ACHN (cell line): Measurements from ENCODE around the gene FAM3B.

Experiments used
- DNase-seq: peaks from one replicate; pipeline ENCODE4 v3.0.0-alpha.2; 2015
- in situ Hi-C: cut with HindIII; loops from 2 replicates; pipeline ENCODE4 v1.10.0; 2017; ENCODE audit warnings: low sequenced_read_pairs, low pct_ligation_motif_present, low pct_unique_long_range_greater_than_20kb

The FAM3B gene

DNA sequence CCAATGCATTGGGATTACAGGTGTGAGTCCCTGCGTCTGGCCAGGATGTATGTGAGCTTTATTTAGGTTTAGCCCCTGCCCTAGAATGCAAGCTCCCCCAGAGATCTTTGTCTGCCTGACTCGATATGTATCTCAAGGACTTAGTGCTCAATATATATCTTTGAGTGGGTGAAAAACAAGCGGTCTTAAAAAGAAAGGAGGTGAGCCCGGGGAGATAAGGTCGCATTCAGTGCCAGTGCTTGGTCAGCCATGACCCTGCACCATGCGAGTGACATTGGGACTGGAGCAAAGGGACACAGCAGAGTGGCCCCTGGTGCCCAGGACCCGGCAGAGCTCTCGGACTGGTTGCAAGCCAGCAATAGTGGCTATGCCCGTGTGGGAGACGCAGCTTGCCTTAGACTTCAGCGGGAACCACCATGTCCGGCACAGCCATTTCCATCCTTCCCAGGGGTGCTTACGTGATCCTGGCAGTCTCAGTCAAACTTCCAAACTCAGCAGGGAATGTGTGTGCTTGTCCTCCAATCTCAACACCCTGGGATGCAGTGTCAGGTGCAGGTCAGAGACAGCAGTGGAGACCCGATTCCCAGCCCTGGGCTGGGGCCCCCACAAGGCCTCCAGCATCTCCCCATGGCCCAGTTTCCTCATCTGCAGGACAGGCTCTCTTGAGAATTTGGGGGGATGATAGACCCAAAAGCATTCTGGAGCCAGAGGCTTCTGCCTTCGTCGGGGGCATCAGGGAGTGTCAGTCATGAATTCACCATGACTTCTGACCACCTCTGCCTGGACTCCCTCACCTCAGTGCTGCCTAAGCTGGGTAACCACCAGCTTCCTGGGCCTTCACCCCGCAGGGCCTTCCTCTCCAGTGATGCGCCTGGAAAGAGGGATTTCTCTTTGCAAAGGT, 47.0 kb downstream of the FAM3B start:
- in situ Hi-C loops, result no loop called here
- DNase-seq, result no peak

DNA sequence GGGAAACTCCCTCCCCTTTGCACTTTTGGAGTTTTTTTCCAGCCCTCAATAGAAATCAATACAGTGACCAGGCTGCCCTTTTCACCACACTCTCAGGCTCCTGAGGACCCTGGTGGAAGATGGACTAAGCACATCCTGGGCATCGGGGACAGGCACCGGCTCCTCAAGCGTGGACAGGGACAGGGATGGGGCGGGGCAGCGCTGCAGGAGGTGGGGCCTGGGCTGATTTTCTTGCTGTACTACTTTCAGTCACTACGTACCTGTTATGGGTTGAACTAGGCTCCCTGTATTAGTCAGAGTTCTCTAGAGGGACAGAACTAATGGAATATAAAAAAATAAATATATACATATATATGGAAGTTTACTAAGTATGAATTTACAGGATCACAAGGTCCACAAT, 47.7 kb downstream of the FAM3B start:
- in situ Hi-C loops, result no loop called here
- DNase-seq, result no peak

DNA sequence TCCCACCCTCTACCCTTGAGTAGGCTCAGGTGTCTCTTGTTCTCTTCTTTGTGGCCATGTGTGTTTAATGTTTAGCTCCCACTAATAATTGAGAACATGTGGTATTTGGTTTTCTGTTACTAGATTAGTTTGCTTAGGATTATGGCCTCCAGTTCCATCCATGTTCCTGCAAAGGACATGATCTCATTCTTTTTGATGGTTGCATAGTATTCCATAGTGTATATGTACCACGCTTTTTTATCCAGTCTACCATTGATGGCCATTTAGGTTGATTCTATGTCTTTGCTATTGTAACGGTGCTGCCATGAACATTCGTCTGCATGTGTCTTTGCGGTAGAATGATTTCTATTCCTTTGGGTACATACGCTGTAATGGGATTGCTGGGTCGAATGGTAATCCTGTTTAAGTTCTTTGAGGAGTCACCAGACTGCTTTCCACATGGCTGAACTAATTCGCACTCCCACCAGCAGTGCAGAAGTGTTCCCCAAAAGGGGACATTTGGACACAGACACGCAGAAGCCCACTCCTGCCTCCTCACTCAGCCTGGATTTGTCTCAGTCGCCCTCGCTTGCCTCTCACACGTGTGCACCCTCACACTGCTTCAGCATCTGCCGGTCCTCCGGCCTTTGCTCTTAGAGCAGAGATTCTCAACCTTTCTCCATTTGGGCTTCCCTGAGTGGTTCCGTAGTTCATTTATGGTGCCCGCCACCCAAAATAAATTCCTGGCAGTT, 48.9 kb downstream of the FAM3B start:
- DNase-seq, result no peak
- in situ Hi-C loops, result no loop called here

DNA sequence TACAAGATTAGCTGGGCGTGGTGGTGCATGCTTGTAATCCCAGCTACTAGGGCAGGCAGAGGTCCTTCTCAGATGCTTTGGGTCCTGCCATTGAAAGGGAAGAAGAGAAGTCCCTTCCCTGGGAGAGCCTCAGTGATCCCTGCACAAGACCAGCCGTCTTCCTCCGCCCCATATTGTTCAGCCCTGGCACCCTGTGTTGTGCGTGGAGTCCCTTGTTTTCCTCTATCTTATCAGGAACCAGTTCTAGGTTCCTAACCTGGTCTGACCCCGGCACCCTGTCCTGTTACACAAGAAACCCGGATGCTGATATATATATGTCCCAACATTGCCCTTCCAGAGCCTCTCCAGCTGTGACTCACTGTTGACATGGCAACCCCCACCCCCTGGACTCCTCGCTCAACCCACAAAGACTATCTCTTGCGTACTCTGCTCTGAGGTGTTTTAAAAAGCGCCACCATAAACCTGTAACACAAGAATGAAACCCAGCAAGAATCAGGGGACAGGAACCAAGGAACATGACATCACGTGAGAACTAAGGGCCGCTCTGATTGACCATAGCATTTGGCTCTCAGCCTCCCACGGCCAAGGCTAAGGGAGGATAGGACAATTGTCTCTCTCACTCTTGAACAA, 50.0 kb downstream of the FAM3B start:
- DNase-seq, result no peak
- in situ Hi-C loops, result no loop called here

DNA sequence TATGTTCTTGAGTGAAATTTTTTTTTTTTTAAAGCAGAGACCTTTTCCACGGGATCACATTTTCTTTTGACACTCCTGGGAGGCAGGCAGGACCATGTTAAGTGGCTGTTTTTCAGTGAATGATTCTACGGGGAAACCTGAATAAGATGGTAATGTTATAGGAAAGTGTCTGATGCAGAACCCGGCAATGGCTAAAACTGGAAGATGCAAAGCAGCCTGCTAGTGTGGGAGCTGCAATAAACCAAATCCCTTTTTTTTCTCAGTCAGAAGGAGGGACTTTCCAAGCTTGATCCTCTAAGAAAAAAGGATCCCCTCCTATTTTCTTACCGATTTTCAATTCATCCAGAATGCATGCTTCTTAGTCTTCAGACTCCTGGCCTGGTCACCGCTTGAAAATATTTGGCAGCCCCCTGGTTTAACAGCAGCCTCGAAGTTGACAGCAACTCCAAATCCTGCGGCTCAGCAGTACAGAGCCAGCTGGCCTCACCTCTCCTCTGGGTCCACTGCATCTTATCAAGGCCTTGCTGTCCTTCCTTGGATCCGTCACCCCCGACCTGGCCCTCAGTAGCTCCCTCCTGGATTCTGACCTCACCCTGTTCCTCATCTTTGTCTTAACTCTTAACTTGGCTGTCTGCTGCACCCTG, 50.8 kb downstream of the FAM3B start:
- DNase-seq, result no peak
- in situ Hi-C loops, result no loop called here

DNA sequence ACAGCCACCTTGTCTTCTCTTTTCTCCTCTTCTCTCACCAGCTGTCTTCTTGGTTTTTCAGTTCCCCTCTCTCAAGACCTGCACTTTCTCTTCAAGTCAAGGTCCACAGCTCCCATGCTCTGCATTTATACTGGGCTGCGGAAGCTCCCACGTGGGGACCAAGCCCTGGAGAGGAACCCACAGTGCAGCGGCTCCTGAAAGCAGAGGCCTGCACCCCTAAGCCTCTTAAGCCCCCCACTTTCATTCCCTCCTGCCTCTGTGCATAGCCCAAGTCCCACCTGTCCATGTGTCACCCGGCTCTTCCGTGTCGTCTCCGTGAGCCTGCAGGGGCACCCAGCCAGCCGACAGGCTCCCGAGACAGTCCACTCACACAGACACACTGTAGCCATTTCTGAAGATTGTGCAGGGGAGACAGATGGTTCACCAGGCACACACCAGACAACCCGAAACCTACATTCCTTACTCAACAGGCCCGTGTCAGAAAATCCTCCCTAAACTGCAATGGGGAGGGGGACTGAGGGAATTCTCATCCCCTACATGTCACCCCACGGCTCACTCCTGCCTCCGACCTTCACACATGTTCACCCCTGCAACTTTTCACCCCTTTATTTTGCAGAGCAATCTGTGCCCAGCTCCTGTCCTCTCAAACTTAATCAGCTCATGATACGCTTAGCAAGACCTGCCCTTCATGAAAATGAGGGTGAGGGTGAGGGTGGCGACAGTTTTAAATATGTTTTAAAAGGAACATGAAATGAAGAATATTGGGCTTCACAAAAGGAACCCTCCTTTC, 51.5 kb downstream of the FAM3B start:
- no peak for DNase-seq
- in situ Hi-C loops, result no loop called here

DNA sequence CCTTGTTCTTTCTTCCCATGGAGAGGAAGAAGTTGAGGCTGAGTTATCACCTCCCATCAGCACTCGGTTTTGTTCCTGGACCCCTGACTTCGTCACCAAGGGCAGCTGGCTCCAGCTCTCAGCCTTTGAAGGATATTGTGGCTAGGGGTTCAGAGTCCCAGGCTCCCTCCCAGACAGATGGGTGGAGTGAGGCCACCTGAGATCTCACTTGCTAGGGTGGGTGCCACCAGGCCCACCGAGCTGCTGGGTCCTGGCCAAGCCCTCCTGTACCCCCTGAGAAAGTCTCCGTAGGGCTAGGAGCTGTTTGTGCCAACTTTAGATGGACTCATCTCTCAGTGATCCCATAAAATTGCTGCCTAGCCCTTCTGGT, 52.1 kb downstream of the FAM3B start:
- no peak for DNase-seq
- in situ Hi-C loops, result no loop called here

DNA sequence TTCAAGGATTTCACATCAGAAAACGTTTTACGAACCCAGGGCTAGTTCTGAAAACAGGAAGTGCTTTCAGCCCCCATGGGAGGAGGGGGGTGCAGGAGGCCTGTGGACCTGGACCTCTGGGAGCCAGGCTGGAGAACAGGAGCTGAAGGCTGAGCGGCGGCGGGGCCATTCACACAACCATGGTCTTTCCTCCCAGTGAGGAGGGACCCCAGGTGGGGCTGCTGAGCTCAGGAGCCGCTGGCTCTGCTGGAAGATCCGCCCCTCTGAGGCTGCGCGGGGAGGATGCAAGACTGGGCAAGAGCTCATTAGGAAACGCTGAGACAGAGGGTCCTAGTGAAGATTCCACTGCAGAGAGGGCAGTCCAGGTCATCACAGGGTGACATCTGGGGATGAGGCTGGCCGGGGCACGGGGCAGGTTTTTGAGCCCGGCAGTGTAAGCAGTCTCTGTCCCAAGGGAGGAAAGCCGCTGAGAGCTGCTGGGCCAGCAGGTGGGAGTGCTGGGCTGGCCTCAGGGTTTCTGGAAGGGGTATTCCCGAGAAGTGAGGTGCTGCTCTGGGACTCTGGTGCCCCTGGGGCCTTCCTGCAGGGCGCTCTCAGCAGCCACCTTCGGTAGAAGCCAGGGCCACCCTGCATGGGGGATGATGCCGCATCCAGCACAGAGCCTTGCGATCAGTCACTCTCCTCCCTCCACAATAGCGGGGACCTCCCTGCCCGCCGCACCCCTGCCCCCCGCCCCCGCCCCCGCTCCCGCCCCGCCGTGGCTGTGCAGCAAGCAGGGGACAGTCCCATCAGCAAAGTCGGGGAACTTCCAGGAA, 52.7 kb downstream of the FAM3B start:
- in situ Hi-C loops, result no loop called here
- no peak for DNase-seq

DNA sequence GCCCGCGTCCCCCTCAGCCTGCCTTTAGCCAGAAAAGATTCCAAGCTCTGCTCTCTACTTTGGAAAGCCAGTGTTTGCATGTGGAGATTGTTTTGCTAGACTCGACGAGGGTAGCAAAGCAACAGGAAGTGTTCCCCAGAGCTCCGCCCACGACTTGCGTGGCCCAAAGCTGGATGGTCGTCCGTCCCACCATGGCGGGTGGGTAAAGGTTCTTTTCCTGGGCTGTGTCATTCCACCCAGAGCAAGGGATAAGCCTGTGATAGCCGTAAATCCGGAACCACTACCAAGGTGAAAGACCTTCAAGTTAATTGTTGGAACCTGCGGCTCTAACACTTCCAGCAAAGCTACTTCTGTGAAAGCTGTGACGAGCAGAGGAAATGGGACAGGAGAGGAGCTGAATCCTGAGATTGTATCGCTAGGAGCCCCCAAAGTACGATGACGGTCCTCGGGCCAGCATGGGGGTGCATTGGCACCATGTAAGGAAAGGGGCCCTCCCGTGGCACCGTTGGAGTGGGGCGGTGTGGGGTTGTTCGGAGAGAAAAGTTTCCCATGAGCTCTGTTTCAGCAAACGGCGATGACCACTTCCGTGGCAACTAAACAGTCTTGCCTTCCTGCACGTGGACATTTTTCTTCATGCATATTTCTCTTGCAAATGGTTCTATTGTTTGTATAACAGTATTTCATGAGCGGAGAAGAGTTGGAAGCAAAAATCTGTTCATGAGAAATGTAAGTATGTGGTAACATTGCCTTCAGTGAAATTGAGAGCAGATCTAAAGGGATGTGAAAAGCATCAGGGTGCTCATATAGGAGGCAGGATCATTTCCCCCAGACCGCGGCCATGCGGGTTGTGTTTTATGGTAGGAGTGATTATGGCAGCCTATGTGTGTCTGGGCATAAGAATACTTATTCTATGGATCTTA, 53.6 kb downstream of the FAM3B start:
- in situ Hi-C loops, result no loop called here
- no peak for DNase-seq

DNA sequence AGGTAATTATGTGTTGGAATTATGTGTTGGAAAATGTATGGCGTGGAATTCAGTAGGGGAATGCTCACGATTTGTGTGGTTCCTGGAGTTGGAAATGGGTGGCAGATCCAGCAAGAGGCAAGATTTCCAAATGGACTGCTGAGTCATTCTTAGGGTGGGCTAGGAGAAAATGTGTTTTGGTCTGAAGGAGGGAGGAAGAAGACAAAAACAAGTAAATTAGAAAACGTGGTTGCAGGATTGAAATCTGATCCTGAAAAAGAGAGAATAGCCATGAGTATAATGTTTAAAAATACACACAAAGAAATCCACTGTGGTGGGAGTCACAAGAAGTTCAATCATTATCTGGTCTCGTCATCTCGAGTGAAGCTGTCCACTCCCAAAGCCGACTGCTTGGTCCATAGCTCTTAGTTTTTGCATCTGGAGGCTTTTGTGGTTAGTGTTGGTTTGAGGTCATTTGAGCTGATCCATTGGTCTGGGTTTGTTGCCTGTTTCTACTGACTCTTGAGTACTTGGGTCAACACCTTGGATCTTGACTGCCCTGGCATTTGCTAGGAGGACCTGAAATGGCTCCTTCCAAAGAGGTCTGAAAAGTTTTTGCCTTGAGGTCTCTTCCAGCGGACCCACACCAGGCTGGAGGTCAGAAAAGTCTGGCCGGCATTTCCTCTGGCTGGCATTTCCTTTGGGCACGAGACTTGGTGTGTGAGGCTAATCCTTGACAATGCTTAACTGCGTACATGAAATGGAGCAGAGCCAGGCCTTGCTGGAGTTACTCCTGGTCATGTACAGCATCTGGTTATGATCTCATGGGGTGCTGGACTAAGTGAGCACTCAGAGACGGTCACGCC, 54.5 kb downstream of the FAM3B start:
- DNase-seq, result no peak
- in situ Hi-C loops, result no loop called here

DNA sequence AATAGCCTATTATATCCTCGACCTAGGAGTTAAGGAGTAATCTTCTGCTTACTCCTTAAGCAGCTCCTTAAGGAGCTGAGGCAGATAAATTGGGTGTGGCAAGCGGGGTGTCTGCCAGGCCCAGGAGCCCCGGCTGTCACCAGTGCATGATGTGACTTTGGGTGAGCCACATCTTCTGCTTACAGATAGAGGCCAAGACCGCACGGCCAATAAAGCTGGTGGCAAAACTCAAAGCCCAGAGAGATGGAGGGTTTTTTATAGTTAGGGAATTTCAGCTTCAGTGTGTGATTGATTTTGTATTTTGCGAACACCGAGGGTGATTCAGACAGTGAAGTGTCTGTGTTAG, 55.1 kb downstream of the FAM3B start:
- in situ Hi-C loops, result no loop called here
- DNase-seq, result no peak

DNA sequence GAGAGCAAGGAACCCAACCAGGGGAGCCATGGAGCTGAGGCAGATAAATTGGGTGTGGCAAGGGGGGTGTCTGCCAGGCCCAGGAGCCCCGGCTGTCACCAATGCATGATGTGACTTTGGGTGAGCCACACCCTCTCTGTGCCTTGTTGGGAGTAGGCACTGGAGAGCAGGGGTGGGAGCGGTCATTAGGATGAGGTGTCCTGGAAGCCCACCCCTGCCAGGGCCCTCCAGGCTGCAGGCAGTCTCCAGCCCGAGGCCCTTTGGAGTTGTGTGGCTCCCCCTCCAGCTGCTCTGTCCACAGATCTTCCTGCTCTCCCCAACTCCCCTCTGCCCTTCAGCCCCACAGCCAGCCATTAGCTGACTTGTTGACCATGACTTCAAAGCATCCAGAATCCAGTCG, 56.7 kb downstream of the FAM3B start:
- in situ Hi-C loops, result no loop called here
- DNase-seq, result no peak

DNA sequence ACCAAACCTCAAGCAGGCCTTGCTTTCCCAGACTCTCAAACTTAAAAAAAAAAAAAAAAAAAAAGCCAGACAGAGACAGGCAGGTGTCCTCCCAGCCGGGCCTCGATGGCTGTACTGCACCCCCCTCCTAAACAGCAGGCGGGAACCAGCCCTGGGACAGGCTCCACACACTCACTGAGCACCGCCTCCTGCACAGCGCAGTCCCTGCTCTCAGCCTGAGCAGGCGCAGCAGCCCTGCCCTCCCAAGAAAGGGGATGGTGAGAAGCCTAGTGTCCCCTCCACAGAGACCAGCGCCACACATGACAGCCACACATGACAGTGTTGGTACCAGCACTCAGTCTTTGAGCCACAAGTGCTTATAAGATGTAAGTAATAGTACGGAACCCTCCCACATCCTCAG, 57.2 kb downstream of the FAM3B start:
- DNase-seq, result no peak
- in situ Hi-C loops, result no loop called here

DNA sequence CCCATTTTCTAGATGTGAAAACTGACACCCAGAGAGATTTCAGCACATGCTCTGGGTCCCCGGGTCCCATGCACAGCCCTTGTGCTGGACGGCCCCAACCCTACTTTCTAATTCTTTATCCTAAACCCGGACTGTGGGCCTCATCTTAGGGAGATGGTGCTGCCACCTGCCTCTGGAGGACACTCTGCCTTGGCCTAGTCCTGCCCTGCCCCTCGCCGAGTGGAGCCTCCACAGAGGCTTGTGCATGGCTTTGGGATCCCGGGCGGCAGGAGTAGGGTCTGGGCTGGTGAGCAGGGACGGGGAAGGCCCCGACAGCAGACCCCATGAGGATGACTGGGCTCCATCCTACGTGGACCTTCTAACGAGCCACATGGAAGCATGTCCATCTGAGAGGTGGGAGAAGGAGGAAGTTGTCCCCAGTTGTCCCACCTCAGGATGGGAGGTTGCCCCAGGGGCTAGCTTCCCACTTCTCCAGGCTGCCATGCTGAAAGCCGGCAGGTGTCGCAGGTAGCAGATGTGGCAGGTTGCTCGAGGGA, 57.6 kb downstream of the FAM3B start:
- DNase-seq, result no peak
- in situ Hi-C loops, result no loop called here

DNA sequence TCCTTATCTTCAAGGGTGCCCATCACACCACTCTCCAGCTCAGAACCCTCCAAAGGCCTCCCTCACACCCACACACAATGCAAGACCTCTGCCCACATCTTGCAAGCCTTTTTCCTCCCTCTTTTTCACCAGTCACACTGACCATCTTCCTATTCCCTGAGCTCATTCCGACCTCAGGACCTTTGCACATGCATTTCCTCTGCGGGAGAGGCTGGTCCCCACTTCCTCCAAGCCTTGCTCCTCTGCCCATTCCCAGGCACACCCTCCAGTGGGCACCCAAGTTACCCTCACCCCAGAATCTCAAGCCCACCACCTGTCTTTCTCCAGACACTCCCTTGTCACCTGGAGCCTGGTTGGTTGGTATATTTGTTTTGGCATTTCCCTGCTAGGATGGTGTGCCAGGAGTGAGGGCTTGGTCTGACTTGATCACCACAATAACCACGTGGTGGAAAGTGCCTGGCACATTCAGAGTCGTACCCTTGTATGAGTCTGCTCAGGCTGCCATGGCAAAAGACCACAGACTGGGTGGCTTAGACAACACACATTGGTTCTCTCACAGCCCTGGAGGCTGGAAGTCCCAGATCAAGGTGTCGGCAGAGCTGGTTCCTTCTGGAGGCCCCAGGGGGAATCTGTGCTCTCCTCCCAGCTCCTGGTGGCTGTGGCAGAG, 58.4 kb downstream of the FAM3B start:
- in situ Hi-C loops, result no loop called here
- DNase-seq, result no peak
